ENCODE measurements around the gene ENG.
"Not testable (repeated sequence)": the region's sequence is repeated elsewhere in the genome, so short reads cannot be mapped to it uniquely, and the experiment has no call there.

ENG gene

DNA sequence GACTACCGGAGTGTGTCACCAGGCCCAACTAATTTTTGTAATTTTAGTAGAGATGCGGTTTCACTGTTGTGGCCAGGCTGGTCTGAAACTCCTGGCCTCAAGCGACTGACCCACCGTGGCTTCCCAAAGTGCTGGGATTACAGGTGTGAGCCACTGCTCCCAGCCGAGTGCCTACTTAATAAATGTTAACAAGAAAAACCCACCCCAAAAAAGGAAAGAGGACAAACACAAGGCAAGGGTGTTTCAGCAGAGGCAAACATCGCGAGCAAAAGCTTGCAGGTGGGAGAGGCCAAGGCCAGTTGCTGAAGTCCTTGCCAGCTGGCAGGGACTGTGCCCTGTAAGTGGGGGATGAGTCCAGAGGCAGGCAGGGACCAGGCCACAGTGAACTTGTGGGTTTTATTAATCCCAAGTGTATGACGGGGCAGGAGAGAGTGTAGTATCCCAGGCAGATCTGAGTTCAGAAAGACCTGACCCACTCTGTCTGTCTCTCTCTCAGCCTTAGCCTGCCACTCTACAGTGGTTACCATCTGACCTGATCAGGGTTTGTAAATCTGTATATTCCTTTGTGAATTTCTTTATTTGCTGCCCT, 58.1 kb downstream of the ENG start:
- DNase-seq (ENCODE audit: low read depth in 1 of 2, low spot score in 1 of 2), result no peak

- no peak for DNase-seq (ENCODE audit: low read depth in 1 of 2, low spot score in 1 of 2)
Observed at GRCh38 chr9:127794001-127794791, 60.3 kb downstream of the ENG start.

- DNase-seq (ENCODE audit: low read depth in 1 of 2, low spot score in 1 of 2), result no peak
Observed at GRCh38 chr9:127793093-127793708, 61.3 kb downstream of the ENG start.

DNA sequence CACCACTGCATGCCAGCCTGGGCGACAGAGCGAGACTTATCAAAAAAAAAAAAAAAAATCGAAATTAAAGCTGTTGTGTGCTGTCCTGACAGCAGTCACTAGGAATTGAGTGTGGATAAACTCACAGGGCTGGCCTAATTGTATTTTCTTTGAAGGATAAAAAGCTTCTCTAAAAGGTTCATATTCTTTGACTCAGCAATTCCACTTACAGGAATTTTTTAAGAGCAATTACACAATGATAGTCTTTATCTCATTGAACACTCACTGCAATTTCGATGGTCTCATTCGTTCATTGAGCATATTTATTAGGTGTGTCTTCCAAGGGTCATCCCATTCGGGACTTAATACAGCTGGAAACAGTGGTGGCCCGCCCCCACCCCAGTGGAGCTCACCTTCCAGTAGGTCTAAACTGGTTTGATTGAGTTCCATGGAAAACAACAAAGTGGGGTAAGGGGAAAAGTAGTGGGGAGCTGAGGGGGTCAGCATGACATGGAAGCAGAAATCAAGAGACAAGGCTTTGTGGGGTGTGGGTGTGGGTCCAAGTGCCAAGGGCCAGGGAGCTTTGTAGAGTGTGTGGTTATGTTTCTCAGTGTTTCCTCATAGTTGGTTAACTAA, 61.9 kb downstream of the ENG start:
- no peak for DNase-seq (ENCODE audit: low read depth in 1 of 2, low spot score in 1 of 2)

- DNase-seq (ENCODE audit: low read depth in 1 of 2, low spot score in 1 of 2), result no peak
Observed at GRCh38 chr9:127791085-127791484, 63.4 kb downstream of the ENG start.

DNA sequence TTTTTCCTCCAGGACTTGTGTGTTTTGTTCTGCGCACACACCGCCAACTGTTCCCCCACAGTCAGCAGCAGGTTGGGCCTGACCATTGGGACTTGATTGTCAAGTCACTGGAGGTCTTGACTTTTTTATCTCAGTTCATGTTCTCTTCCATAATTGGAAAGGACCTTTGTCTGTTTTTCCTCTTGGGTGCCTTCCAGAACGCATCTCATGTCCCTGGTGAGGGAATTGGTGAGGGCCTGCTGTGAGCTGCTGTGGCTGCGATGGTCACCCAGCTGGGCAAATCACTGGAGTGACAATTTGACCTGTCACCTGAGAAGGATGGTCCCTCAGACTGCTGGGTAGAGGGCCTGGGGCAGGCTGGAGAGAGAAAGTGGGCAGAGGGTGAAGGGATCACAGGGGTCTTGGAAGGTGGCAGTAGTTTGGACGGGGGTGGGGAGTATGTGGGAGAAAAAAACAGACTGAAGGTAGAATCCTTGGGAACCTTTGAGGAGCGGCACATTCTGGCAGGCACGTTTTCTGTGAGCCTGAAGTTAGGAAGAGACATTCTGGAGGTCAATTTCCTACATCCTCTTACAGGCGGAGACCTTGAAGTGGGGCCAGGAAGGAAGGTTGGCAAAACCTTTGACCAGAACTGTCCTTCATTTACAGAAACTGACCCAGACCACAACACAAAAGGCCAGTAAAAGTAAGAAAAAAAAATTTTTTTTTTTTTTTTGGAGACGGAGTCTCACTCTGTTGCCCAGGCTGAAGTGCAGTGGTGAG, 64.2 kb downstream of the ENG start:
- no peak for DNase-seq (ENCODE audit: low read depth in 1 of 2, low spot score in 1 of 2)

DNA sequence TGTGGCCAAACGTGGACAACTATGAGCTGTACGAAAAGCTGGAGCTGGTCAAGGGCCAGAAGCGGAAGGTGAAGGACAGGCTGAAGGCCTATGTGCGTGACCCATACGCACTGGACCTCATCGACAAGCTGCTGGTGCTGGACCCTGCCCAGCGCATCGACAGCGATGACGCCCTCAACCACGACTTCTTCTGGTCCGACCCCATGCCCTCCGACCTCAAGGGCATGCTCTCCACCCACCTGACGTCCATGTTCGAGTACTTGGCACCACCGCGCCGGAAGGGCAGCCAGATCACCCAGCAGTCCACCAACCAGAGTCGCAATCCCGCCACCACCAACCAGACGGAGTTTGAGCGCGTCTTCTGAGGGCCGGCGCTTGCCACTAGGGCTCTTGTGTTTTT, 65.3 kb downstream of the ENG start:
- DNase-seq (ENCODE audit: low read depth in 1 of 2, low spot score in 1 of 2), result no peak

DNA sequence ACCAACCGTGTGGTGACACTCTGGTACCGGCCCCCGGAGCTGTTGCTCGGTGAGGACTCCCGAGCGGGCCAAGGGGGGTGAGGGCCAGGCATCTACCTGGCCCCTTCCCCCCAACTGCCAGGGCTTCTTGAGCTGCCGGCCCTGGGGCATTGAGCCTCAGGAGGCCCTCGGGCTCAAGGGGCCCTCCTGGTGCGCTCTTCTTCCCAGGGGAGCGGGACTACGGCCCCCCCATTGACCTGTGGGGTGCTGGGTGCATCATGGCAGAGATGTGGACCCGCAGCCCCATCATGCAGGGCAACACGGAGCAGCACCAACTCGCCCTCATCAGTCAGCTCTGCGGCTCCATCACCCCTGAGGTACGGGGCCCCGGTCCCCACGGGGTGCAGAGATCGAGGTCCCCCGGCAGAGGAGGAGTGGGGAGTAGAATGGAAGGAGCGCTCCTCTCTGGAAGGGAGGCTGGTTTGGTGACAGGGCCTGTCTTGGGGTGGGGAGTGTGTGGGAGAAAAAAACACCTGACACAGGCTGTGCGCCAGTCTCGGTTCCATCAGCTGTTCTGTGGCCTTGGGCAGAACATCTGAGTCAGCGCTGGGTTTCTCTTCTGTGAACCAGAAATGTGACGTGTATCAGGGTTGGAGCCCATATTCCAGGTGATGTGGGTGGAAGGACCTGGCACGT, 66.0 kb downstream of the ENG start:
- peak; percentile 39 to 71 for DNase-seq (ENCODE audit: low read depth in 1 of 2, low spot score in 1 of 2)

GRCh38 chr9:127786773-127787104, 67.7 kb downstream of the ENG start:
- DNase-seq (ENCODE audit: low read depth in 1 of 2, low spot score in 1 of 2), result no peak

DNA sequence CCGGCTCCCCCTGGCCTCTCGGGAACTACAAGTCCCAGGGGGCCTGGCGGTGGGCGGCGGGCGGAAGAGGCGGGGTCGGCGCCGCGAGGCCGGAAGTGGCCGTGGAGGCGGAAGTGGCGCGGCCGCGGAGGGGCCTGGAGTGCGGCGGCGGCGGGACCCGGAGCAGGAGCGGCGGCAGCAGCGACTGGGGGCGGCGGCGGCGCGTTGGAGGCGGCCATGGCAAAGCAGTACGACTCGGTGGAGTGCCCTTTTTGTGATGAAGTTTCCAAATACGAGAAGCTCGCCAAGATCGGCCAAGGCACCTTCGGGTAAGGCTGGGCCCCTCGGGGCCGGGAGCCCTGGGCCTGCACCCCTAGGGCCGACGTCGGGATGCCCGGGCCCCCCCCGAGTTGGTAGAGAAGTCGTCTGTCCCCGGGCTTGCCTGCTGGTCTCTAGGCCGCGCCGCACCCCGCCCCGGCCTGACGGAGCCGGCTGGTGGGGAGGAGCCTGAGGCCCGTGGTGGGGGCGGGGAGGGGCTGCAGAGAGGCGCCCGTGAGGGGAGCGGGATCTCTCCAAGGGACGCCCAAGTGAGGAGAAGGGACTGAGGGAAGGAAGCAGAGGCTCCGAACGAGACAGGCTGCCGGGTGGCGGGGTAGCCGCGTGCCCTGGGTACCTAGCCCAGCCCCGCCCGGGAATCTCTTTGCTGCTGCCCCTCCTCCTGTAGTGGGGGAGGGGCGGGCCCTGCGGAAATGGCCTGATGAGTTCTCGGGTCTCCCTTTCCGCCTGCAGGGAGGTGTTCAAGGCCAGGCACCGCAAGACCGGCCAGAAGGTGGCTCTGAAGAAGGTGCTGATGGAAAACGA, 68.3 kb downstream of the ENG start, which contains the start of gene CDK9:
Gene CDK9, plus strand, starts transcription at position 102 of the 840 bp plus-strand sequence. Its CDS starts 115 bp downstream, at position 217.
- peak; percentile 88 to 90 for DNase-seq (ENCODE audit: low read depth in 1 of 2, low spot score in 1 of 2)

DNA sequence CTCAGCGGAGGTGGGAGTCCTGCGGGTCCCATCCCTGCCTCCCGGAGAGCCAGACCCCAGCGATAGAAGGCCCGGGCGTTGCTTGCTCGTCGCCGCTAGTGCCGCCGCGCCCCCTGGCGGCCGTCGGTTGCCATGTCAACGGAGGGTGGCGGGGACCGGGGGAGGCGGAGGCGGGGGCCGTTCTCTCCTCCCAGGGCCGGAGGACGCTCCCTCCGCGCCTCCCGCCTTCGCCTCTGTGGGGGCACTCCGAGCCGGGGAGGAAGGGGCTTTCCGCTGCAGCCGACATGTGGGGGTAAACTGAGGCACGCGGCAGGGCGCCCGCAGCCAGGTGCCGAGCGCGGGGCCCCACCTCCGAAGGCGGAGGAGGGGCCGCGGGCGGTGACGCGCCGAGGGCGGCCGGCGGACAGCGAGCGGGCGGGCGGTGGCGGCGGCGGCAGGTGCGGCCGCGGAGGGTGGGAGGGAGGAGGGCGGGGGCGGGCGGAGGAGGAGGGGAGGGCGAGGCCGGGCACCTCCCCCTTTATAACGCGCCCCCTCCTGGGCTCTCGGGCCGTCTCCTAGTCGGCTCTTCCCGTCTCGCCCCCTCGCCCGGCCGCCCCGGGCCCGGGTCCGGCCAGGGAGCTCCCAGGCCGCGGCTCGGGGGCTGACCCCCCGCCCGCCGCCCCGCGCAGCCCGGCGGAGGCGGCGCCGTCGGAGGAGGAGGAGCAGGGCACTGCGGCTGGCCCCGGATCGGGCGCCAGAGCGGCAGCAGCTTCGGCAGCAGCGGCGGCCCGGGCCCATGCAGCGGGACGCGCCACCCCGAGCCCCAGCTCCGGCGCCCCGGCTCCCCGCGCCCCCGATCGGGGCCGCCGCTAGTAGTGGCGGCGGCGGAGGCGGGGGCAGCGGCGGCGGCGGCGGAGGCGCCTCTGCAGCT, 69.2 kb downstream of the ENG start:
- DNase-seq (ENCODE audit: low read depth in 1 of 2, low spot score in 1 of 2), result peak; percentile 81

DNA sequence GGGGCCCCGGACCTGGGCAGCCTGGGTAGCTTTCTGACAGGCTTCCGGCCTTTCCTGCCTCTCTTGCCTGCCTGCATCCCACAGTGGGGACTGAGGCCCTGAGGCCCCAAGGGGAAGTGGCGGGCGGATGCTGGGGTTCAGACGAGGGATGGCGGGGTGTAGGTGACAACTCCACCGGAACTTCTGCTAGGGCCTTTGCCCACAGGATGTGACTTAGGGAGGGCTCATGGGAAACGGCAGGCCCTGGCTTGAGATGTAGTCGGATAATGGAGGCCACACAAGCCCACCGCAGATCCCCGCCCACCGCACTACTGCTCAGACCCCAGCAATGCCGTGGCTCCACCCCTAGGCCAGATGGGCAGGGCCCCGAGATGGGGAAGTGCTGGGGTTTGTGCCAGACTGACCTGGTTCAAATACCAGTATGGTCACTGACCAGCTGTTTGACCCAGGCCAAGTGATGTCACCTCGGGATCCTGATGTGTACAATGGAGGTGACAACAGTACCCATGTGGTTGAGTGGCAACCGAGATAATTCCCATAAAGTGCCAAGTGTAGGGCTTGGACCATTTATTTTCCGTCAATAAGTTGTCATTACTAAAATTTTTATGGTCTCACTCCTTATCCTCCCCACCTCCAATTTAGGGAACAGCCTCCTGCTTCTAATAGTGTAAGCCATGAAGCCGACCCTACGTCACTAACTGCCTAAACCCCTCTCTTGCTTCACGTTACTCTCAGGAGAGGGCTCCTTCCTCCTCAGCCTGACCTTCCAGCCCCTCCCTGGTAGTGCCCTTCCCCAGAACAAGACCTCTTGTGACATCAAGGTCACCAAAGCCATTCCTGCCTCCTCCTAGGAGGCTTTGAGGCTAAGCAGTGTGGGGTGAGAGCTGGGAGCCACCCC, 71.1 kb downstream of the ENG start:
- DNase-seq (ENCODE audit: low read depth in 1 of 2, low spot score in 1 of 2), result peak; percentile 31 to 49

GRCh38 chr9:127781806-127782205, 72.7 kb downstream of the ENG start:
- no peak for DNase-seq (ENCODE audit: low read depth in 1 of 2, low spot score in 1 of 2)

- not testable (repeated sequence) for DNase-seq (ENCODE audit: low read depth in 1 of 2, low spot score in 1 of 2)
Observed at GRCh38 chr9:127780909-127781308, 73.5 kb downstream of the ENG start.

DNA sequence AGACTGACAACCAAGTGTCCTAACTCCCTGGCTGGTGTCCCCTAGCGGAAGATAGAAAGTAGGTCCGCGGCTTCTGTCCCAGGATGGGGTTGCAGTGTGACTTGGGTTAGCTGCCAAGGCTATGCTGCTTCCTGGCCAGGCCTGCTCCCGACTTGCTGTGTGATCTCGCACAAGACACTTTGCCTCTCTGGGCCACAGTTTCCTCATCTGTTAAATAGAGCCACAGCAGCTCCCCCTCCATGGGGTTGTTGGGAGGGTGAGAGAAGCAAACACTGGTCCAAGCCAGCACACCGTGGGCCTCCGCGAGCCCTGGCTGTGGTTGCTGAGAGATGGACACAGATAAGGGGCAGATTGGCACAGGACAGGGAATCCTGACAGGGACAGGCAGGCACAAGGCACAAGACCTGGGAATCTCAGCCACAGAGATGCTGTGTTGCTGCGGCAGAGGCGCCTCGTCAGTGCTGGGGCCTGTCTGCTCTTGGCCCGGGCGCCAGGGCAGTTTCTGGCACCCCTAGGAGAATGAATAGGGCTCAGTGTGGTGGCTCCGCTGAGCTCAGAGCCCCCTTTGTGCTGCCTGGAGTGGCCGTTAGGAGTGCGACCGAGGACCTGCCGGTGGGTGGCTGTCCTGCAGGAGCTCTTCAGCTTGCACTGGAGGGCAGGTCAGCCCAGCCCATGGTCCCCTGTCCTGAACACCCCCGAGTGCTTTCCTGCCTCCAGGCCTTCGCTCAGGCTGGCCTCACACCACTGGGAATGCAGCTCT, 74.2 kb downstream of the ENG start:
- no peak for DNase-seq (ENCODE audit: low read depth in 1 of 2, low spot score in 1 of 2)

DNA sequence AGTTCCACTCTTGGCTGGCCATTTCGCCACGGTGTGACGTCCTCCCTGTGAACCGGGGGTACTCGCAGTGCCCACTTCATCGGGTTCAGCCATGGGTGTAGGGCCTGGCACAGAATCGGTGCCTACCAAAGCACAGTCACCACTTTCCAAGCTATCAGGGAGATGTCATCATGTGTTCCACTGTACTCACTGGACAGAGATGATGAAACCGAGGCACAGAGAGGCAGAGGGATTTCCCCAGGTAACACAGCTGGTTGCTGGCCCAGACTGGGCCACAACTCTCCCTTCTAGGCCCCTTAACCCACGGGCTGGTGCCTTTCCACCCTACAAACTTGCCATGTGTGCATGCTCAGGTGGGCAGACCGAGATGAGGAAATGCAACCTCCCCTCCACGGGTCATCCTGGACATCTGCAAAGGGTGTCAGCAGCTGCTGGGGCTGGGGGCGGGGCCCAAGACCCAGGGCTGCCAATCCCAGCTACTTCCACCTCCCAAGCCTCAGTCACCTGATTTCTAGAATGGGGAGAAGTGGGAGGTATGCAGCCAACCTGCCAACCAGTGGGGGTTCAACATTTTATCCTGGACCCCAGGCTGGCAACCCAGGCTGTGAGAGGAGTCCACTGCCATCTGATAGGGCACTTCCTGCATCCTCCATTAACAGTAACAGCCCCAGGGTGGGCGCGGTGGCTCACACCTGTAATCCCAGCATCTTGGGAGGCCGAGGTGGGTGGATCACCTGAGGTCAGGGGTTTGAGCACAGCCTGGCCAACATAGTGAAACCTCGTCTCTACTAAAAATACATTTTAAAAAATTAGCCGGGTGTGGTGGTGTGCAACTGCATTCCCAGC, 75.1 kb downstream of the ENG start:
- peak; percentile 39 to 55 for DNase-seq (ENCODE audit: low read depth in 1 of 2, low spot score in 1 of 2)

Data from activated CD4-positive, alpha-beta T cell treated with anti-CD3 and anti-CD28 coated beads, Interleukin-2, amount 50 U/mL, for 24 hours (primary cell).